NB4 (cell line): ENCODE measurements around the gene SHH.

ENCODE experiments used
- DNase-seq: peaks from one replicate; pipeline ENCODE4 v3.0.0; 2010; ENCODE audit warnings: low read depth
- H3K4me3 ChIP-seq: one replicate; pipeline ENCODE4 v1.5.1; 2011; ENCODE audit warnings: mild to moderate bottlenecking, low read depth, low read length, moderate library complexity
- MAX ChIP-seq: IDR thresholded peaks from 2 replicates; pipeline ENCODE4 v1.6.1; 2011; ENCODE audit warnings: low read depth, low read length
- MYC ChIP-seq: IDR thresholded peaks from 2 replicates; pipeline ENCODE4 v1.6.1; 2011; ENCODE audit warnings: low read depth, low read length
- POLR2A ChIP-seq: IDR thresholded peaks from 2 replicates; pipeline ENCODE4 v1.6.1; 2011; ENCODE audit warnings: mild to moderate bottlenecking; ENCODE audit not compliant: insufficient read length; ENCODE audit errors: extremely low read depth
- TF ChIP-seq, protein P1 (sequence below): IDR thresholded peaks from one replicate; pipeline ENCODE4 v1.5.1; 2012; ENCODE audit warnings: low read depth, low read length

The SHH gene

DNA sequence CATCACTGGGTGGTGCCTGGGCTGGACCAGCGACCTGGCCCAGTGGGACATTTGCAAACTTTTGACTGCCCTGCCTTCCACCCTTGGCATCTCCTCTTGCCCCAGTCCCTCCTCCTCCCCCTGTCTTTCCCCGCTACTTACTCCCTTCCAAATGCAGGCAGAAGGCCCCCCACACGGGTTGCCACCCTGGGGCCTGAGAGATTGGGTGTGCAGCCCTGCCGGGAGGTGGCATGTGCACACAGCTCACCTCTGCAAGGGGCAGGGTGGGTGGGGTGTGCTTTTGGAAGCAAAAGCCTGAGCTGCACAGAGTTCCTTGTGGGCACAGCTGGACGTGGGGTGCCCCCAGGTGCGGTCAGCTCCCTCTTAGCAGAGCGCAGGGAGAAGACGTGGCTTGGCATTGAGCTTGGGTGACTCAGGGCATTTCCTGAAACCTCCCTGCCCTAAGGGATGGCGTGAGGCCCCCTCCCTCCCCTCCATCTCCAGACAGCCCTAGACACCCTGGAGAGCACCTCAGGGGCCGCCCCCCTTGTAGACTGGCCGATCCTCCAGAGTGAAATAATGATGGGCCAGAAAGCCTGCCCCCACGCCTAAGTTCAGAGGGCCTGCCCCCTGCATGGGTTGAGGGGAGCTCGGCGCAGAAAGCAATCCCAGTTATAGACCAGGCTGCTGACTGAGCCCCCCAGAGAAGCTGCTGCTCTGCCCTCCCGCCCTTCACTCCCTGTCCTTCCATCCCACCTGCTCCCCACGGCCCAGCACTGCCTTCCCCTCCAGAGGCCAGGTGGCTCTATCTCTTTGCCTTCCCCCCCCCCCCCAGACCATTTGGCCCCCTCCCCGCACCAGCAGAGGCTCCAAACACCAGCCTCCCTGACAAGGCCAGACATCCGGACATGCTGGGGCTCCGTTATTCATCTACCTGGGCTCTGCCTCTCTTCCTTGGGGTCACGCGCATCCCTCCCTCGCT is 2.3 kb upstream of the SHH start:
- DNase-seq, result peak; percentile 35
- H3K4me3 ChIP-seq, result no peak overlapping the region
- TF ChIP-seq MAX (no peak), MYC (no peak), POLR2A (no peak)
- TF ChIP-seq, protein P1, sequence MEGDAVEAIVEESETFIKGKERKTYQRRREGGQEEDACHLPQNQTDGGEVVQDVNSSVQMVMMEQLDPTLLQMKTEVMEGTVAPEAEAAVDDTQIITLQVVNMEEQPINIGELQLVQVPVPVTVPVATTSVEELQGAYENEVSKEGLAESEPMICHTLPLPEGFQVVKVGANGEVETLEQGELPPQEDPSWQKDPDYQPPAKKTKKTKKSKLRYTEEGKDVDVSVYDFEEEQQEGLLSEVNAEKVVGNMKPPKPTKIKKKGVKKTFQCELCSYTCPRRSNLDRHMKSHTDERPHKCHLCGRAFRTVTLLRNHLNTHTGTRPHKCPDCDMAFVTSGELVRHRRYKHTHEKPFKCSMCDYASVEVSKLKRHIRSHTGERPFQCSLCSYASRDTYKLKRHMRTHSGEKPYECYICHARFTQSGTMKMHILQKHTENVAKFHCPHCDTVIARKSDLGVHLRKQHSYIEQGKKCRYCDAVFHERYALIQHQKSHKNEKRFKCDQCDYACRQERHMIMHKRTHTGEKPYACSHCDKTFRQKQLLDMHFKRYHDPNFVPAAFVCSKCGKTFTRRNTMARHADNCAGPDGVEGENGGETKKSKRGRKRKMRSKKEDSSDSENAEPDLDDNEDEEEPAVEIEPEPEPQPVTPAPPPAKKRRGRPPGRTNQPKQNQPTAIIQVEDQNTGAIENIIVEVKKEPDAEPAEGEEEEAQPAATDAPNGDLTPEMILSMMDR, result no peak

DNA sequence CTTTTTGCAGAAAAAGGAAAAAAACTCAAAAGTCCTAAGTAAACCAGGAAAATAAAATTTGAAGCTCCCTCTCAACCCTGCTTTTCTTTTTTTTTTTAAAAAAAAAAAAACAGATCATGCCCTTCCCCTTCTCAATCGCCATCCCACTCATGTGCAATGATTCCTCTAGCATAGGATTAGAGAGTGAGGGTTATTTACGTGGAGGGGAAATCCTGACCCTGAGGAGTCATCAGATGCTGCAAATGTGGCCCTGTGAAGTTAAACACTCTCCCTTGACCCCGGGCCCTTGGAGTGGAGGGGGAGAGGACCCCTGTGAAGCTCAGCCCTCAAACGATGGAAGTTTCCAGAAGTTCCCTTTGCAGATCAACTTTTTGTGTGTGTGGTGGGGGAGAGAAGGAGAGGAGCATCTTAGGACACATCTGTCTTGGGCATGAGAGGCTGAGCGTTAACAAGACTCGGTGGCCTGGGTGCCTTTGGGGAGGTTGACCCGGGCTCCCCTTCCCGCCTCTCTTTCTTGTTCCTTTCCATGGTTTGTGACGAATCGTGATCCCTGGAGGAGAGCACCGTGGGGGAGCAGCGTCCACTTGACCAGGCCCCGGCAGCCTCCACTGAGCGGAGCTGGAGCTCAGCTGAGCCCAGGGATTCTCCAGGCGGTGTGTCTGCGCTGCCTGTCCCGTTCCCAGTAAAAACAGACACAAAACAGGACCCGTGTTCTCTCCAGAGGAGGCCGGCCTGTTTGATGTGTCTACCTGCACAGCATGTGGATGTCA is 1.5 kb upstream of the SHH start:
- TF ChIP-seq MYC (no peak), POLR2A (no peak), MAX (no peak)
- TF ChIP-seq, protein P1, result no peak
- no peak overlapping the region for H3K4me3 ChIP-seq
- no peak for DNase-seq

DNA sequence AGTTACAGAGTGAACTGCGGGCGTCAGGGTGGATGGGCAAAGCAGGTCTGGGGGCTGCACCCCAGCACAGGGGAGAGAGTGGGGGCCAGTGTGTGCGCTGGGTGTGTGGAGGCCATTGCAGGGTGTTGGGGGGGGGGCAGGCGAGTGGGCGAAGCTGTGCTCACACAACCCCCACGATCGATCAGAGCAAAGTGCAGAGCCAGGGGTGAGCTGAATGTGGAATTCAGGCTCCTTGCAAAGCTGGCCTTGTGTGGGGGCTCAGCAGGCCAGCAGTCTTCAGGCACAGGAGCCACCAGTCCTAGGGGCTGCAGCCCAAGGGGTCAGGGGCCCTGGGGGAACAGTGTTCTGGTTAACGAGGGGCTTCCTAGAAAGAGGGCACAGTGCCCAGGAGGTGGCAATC is 862 bp upstream of the SHH start:
- TF ChIP-seq MYC (no peak), POLR2A (no peak), MAX (no peak)
- TF ChIP-seq, protein P1, result no peak
- H3K4me3 ChIP-seq, result no peak overlapping the region
- no peak for DNase-seq

DNA sequence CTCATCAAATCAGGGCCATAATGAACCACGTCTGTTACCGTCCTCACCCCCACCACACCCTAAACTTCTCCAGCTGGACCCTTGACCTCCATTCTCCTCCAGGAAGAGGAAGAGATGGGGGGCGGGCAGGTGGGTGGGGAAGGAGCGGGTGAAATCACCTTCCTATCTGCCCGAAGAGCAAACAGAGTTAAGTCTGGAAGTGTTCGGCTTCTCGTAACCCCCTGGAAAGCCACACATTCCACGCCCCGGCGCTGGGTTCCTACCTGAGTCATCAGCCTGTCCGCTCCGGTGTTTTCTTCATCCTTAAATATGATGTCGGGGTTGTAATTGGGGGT is 736 bp downstream of the SHH start:
- no peak for TF ChIP-seq POLR2A
- H3K4me3 ChIP-seq, result no peak overlapping the region
- DNase-seq, result no peak

DNA sequence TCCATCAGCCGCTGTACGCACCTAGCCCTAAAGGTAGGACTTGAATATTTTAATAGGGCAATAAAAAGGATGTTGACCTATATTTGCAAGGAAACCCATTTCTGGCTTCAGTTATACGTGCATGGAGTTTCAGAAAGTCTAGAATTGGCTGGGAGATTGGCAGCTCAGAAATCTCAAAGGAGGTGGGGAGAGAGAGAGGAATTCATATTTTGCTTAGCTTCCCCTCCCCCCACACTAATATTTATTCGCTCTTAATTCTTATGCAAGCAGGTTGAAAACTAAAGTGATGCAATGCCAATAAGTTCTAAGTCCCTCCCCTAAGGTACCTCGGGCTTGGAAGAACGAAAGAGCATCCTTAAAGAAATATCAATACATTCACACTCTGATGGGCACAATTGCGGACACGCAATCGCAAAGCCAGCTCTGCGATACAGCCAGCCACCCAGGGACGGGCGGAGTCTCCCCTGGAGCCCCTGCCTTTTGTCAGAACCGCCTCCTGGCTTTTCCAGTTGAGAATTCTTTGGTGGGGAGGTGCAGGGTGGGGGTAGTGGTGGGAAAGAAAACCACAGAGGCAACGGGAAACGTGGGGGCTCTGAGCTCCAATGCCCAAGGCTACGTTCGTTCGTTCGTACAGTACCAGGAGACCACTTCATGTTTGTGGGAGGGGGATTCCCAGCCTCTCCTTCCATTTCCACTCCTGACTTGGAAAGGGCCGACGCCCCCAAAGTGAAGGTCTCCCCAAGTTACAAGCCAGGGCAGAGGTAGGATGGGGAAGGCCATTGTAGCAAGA is 1.3 kb downstream of the SHH start:
- TF ChIP-seq POLR2A, result no peak
- TF ChIP-seq, protein P1, result no peak
- TF ChIP-seq MYC, result no peak
- no peak for TF ChIP-seq MAX
- no peak overlapping the region for H3K4me3 ChIP-seq
- no peak for DNase-seq
